HG03060 (cell line): ENCODE results near the gene SLC2A9.

Experiments used
- ATAC-seq: cut with Tn5 transposase; IDR thresholded peaks from one replicate; pipeline ENCODE4 v1.9.1; 2021; ENCODE audit warnings: low read depth, moderate number of reproducible peaks; ENCODE audit not compliant: unreplicated experiment

Gene SLC2A9

DNA sequence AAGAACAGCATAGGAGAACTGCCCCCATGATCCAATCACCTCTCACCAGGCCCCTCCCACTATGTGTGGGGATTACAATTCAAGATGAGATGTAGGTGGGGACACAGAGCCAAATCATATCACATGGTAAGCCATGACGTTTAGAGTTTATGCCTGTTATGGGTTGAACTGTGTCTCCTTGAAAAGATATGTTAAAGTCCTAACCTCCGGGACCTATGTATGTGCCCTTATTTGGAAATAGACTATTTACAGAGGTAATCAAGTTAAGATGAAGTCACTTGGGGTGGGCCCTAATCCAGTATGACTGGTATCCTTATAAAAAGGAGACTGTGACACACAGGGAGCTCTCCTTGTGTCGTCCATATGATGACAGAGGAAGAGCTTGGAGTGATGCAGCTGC is 25.2 kb upstream of the SLC2A9 start:
- ATAC-seq, result no peak

DNA sequence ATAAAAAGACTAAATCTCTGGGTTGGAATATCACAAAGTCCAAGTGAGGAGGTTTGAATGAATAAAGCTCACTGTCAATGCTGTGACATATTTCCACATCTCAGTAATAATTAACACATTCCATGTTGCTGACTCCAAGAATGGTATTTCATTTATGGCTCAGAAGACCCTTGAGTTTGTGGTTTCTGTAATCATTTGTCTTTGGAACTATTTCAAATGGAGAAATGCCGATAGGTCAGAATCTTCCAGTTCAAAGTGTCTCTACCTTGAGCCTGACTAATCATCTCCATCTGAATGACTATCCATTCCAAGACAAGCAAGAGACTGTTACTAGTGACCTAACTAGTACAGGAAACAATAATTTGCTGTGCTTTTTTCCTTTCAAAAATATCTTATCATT is 24.2 kb upstream of the SLC2A9 start:
- no peak for ATAC-seq

DNA sequence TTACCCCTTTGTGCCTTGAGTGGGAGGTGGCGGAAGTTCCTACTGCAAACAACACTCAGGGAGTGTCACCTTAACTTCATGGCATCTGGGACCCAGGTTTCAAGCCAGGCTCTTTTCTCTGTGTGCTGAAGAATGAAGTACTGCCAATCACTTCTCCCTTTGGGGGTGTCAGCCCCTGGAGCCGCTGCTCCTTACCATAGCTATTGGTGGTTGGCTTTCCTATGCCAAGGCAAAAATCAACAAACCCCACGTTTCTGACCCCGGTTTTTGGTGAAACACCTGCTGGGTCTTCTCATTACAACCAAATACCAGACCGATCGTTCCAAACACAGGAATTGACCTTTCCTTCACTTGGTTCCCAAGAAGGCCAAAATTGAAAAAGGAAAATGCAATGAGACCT is 19.7 kb upstream of the SLC2A9 start:
- no peak for ATAC-seq

DNA sequence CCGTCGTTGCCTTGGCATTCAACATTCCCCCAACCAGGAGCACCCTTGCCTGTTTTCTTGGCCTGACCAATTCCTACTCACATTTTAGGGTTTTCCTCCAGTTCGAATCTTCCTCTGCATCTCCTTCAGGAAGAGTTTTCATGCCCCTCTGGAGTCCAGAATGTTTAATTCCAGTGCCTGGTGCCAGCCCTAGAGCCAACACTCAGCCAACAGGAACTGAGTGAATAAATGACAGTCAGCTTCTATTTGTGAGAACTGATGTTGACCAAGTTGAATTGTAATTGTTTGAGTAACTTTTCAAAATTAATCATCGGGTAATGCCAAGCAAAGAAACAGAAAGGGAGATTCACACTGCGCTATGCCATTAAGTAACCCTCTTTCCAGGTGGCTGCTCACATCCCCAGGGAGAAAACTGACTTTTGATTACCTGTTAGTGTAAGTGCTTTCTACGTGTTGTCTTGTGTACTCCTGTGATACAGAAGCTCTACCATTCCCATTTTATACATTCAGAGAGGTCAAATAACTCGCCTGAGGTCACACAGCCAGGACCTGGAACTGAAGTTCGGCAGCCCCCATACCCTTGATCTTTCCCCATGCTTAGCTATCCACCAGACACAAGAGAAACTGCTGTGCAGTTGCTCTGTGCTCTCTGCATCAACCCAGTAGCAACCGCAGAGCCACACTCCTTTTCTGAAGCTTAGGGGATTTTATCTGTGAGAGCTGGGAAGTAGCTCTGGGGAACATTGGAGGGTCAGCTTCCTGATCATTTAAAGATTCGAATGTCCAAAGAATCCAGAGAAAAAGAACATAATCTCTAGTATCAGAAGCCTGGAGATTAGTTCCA is 19.0 kb upstream of the SLC2A9 start:
- no peak for ATAC-seq

DNA sequence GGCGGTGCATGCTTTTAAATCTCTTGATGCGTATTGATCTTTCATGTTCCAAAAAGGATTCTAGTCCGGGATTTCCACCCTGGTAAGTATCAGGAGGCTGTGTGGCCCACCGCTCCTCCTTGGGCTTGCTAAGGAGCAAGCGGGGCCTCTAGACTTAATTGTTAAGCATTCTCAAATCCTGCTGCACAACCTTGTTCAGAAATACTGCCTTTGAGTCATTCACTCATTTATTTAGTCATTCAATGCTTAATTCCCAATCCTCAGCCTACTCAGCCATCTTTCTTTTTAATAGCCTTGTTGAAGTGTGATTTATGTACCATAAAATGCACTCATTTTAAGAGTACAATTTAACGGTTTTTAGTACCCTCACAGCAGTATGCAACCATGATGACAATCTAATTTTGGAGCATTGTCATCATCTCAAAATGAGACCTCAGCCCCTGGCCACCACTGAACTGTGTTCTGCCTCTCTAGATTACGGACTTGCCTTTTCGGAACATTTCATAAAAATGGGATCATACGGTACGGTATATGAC is 15.6 kb upstream of the SLC2A9 start:
- ATAC-seq, result no peak

DNA sequence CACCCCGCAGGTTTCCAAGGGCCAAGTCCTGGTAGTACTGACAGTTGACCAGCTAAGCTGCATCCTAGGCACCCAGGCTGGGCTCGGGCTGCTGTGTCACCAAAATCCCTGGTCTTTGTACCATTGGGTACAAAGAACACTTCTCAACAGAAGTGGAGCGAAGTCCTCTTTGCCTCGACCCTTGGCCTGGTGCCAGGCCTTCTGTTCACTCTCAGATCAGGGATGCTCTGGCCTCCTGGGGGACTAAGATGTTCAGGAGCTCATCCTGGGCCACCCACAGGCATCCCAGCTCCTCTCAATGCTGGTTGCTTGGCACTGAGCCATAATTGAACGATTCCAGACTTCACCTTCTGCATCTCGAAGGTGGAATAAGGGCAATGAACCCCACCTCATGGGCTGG is 13.8 kb upstream of the SLC2A9 start:
- ATAC-seq, result no peak

DNA sequence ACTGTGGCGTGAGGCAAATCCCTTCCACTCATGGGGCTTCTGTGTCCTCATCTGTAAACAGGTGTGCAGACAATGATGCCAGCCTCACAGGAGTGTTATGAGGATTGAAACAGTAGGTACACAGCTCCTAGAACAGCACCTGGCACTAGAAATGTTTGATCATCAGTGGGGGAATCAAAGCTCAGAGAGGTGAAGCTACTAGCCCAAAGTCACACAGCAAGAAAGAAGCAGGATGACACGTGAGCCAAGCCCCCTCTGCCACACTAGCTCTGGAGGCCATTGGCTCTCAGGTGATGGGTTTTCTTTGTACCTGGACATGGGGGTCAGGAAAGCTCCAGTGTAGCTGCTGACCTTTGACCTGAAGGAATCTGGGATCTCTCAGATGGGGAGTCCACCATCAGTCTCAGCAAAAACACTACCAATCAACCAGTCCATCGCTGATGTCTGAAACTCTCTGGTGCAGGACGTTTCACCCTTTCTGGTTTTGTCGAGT is 13.4 kb upstream of the SLC2A9 start:
- no peak for ATAC-seq

DNA sequence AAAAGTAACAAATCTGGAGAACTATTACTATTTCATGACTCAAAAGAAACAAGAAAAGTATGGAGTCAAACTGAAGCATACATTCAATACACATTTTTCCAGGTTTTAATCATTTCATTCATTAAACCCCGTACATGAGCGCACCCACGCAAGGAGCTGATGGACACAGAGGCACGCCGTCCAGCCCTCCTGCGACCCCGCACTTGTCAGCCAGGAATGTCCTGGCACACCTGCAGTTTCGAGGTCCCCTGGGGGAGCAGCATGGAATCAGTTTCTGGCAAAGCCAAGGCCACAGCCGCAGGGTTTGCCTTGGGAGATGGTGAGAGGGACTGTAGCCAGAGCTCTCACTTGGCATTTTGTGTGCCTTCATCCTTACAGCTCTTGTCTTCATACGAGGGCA is 12.8 kb upstream of the SLC2A9 start:
- ATAC-seq, result no peak

DNA sequence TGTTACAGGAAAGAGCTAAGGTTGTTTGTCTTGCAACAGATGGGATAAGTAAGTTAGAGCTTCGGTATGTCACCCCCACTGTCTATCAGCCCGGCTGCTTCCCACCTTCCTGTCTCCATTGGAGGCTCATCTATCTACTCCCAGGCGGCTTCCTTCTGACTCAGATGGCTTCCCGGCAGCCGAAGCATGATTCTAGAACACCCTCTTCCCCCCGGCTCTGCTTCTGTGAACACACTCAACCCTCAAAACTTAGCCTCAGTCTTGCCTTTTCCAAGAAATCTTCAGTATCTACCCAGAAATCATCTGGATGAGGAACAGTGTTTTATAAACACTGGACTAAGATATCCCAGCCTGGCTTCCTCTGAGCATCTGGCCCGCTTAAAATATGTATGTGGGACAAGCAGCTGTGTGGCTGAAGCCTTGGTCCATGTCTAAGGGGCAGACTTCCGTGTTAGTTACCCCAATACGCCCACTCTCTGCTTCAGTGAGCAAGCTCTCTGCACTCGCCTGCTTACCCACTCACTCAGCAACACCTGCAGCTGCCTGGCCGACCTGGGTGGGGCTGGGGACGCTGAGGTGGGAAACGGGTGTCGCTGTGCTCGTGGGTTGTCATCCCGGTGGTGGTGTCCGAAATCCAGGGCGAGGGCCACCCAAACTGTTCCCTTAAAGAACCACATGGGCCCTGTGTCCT is 12.0 kb upstream of the SLC2A9 start:
- no peak for ATAC-seq

DNA sequence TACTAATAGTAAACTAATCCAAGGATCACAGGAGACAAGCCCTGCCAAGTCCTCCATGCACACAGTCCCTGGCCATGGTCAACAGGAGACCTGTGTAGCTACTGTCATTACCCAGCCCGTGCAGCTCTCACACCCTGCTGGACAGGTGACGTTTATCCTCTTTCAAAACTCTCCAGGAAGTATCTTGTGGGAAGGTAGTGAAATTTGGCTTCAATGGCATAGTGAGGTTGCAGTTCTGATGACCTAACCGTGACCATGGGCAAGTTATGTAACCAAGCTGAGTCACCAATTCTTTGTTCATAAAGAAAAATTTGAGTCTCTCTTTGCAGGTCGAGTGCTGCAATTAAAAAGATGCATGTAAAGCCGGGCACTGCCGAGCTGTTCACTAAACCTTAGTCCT is 11.3 kb upstream of the SLC2A9 start:
- ATAC-seq, result no peak

DNA sequence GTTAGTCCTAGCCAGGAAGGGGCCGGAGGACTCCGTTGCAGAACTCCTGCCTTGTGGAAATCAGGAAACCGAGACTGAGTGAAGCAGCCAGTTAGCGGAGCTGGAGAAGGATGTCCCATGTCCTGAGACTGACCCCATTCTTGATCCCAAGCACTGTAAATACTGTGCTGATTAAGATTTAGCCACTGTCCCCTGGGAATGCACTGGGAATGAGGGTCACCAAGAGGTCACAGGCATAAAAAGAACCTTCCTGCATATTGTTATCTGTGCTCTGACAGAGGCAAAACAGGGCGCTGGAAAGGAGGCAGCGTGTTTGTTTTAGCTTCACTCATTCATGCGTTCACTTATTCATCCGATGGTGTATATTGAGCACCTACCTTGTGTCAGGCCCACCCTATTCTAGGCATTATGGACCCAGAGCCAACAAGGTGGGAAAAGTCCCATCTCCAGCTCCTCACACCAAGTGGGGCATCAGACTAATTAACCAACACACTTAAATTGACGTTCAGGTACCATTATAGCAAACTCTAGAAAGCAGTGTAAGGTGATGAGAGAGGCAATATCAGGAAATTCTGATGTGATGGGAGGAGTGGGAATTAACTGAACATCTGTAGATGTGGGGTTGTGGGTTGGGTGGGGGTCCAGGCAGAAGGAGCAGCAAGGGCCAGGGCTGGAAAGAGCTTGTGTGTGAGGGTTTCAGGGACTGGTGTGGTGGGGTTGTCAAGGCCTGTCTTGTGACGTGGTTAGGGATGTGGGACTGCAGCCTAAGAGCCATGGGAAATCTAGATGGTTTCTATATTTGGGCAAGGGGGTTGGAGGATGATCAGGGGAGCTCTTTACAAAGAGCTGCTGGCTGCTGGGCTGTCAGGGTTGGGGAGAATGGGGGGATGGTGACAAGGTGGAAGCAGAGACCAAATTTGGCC is 10.6 kb upstream of the SLC2A9 start:
- no peak for ATAC-seq

DNA sequence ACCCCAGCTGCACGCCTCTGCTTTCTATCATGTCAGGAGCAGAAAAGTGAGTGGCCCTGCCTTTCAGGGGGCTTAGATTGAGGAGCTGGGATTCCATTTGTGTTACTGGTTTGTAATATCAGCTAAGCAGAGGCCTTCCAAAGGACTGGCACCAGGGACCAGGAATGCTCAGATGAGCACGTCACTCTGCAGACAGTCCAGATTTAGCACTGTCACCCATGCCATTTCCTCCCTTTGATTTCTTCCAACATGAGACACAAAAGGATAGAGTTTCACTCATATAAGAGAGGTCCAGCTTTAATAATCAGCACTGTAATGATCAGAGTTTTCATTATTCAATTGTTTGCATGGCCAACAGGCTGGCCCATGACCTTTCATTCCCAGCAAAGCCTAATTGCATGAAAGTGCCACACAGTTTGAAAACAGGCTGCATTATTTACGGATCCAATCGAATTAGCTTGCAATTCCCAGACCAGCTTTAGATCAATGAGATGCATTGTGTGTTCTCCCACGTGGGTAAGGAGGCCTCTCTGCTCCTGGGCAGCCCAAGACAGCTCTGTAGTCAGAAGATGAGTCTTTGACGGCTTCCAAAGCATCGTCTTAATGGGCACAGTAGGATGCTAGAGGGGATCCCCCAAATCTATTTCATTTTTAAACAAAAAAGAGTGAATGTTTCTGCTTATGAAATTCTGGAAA is 9.8 kb upstream of the SLC2A9 start:
- no peak for ATAC-seq

DNA sequence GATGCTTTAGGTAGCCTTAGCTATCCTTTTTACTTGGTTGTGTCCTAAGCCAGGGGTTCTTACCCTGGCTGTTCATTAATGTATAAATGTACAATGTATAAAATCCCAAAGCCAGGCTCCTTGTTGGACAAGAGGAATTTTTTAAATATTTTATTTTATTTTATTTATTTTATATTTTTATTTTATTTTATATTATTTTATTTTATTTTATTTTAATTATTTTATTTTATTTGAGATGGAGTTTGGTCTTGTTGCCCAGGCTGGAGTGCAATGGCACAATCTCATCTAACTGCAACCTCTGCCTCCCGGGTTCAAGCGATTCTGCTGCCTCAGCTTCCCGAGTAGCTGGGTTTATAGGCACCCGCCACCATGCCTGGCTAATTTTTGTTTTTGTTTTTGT is 8.1 kb upstream of the SLC2A9 start:
- no peak for ATAC-seq

DNA sequence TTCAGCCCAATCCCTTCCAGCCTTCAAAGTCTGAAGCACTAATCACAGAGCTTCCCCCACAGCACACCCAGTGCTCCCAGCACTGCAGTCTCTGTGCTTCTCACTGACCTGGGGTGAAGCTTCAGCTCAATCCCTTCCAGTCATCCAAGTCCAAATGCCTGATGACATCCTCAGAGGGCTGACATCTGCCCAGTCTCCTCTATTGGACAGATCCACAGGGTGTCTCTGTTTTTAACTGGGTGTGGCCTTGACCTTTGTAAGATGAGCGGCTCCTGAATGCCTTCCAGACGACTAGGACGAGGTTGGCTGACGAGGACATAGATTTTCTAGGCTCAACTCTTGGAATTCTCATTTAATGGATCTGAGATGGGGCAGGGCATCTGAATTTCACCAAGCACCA is 7.6 kb upstream of the SLC2A9 start:
- ATAC-seq, result no peak

DNA sequence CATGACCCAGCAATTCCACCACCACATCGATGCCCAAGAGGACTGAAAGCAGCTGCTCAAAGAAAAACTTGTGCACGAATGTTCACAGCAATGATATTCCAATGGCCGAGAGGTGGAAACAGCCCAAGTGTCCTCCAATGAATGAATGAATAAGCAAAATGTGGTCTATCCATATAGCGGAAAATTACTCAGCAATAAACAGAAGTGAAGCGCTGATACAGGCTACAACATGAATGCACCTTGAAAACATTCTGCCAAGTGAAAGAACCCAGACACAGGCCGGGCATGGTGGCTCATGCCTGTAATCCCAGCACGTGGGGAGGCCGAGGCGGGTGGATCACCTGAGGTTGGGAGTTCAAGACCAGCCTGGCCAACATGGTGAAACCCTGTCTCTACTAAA is 5.2 kb upstream of the SLC2A9 start:
- ATAC-seq, result no peak

DNA sequence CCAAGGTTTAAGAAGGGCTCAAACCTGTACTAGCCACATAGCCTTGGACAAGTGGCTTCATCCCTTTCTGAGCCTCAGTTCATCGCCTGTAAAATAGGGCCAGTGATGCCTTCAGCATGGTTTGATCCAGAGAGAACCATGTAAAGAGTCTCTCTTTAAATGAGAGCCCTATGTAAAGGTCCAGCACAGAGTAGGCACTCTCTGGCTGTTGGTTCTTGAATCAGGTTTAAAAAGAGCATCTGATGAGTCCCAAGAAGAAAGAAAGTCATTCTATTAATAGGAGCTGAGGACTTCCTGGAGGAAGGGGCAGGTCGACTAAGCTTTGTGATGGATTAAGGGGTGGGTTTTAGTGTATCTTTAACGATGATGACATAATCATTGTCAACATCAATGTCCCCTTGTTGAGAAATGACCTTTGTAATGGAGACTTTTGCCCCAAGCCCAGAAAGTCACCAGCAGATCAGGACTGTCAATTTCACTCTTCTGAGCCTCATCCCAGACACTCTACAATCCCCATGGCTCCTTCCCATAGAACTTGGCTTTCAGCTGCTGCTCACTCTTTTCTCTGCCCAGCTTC is 4.0 kb upstream of the SLC2A9 start:
- no peak for ATAC-seq

DNA sequence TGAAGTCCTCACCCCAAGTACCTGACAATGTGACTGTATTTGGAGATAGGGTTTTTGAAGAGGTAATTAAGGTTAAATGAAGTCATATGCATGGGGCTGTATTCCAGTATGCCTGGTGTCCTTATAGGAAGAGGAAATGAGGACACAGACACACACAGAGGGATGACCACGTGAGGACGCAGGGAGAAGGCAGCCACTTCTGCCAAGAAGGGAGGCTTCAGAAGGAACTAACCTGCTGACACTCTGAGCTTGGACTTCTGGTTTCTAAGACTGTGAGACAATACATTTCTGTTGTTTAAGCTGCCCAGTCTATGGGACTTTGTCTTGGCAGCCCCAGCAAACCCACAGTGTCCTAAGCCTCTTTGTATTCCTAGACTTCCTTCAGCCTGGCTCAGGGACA is 3.0 kb upstream of the SLC2A9 start:
- no peak for ATAC-seq

DNA sequence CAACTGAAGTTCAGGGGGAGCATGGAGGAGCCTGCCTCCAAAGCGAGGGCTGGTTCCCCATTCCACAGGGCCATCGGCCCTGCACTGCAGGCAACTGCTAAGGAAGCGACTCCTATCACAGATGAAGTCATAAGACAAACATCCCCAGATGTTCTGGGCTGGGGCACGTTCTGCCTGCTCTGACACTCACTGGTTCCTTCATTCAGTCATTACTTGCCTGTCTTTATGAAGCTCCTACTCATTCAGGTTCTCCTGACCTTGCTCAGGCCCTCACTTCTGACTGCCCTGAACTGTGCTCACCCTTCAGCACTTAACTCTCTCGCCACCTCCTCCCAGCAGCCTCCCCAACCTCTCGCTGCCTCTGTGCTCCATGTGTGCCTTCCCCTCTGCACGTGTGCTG is 2.5 kb upstream of the SLC2A9 start:
- no peak for ATAC-seq

DNA sequence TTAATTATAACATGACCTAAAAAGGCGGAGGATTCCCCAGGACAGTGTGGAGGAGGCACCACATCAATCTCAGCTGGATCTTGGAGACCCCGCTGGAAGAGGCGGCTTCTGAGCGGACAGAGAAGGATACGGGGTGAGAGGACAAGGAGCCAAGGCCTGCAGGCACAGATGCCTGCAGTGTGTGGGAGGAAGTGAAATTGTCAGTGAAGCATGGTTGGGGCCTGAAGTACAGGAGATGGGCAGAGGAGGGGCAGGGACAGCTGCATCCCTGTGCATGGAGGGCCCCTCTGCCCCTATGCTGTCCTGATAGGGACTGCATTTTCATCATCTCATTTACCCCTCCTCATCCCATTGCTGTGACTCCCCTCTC is 1.7 kb upstream of the SLC2A9 start:
- no peak for ATAC-seq
